Neural progenitor cell (in vitro differentiated cells): ENCODE data around the gene DAW1.

Source experiments
- CTCF ChIP-seq: fragments of 200-600 bp; sonication (generic); IDR thresholded peaks from 2 replicates; pipeline ENCODE4 v1.5.1; 2017; ENCODE audit warnings: antibody characterized with exemption, mild to moderate bottlenecking
- EZH2 ChIP-seq: fragments of 200-600 bp; sonication (generic); IDR thresholded peaks from 2 replicates; pipeline ENCODE4 v1.6.1; 2017; ENCODE audit warnings: antibody characterized with exemption, mild to moderate bottlenecking, moderate library complexity
- EZH2phosphoT487 ChIP-seq: fragments of 200-600 bp; sonication (generic); IDR thresholded peaks from 2 replicates; pipeline ENCODE4 v1.6.1; 2017; ENCODE audit warnings: antibody characterized with exemption

DNA sequence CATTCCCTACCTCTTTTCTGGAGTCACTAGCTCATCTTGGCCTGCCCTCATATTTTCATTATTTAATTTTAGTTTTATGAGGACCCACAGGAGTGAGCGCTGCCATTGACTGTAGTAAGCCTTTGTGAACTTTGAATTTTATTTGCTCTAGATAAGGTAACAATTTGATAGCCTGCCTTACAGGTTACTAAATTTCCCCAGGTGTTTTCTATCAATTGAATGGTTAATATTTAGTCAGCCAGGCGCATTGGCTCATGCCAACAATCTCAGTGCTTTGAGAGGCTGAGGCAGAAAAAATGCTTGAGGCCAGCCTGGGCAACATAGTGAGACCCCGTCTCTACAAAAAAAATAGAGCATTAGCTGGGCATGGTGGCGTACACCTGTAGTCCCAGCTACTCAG, 50.2 kb downstream of the DAW1 start:
- TF ChIP-seq CTCF, result no peak
- no peak for TF ChIP-seq EZH2
- TF ChIP-seq EZH2phosphoT487, result no peak
